Inferior parietal cortex (tissue), 1 donor: Measurements from ENCODE around the gene IL1RAPL2.
"Not testable (repeated sequence)": the region's sequence is repeated elsewhere in the genome, so short reads cannot be mapped to it uniquely, and the experiment has no call there.

ENCODE experiments used
- DNase-seq: peaks from one replicate; pipeline ENCODE4 v3.0.0-alpha.2; 2016; ENCODE audit errors: extremely low spot score

IL1RAPL2 gene

GRCh38 chrX:104565791-104566680, at the start of gene IL1RAPL2:
IL1RAPL2 (plus strand) TSS chrX:104566199.
- no peak for DNase-seq

- DNase-seq, result no peak
These were observed 43.6 kb upstream of the IL1RAPL2 start for GRCh38 chrX:104522386-104522785.

GRCh38 chrX:104523858-104524257, 42.1 kb upstream of the IL1RAPL2 start:
- DNase-seq, result no peak

GRCh38 chrX:104539081-104539480, 26.9 kb upstream of the IL1RAPL2 start:
- no peak for DNase-seq

- DNase-seq, result not testable (repeated sequence)
These were observed 23.6 kb upstream of the IL1RAPL2 start for GRCh38 chrX:104542447-104542846.

GRCh38 chrX:104564335-104564734, 1.7 kb upstream of the IL1RAPL2 start:
- DNase-seq, result no peak

GRCh38 chrX:104564921-104565703, 887 bp upstream of the IL1RAPL2 start:
- DNase-seq, result no peak

GRCh38 chrX:104566681-104567501, 892 bp downstream of the IL1RAPL2 start:
- no peak for DNase-seq

- no peak for DNase-seq
These were observed 1.5 kb downstream of the IL1RAPL2 start for GRCh38 chrX:104567506-104567905.

GRCh38 chrX:104568304-104568915, 2.4 kb downstream of the IL1RAPL2 start:
- no peak for DNase-seq

- DNase-seq, result no peak
These were observed 52.3 kb downstream of the IL1RAPL2 start for GRCh38 chrX:104618106-104618895.

GRCh38 chrX:104621781-104622180, 55.8 kb downstream of the IL1RAPL2 start:
- peak; percentile 1 for DNase-seq

GRCh38 chrX:104641176-104641575, 75.2 kb downstream of the IL1RAPL2 start:
- no peak for DNase-seq

GRCh38 chrX:104647084-104647483, 81.1 kb downstream of the IL1RAPL2 start:
- no peak for DNase-seq

GRCh38 chrX:104659005-104659744, 93.2 kb downstream of the IL1RAPL2 start:
- no peak for DNase-seq

GRCh38 chrX:104660092-104660491, 94.1 kb downstream of the IL1RAPL2 start:
- DNase-seq, result no peak

GRCh38 chrX:104662694-104663093, 96.7 kb downstream of the IL1RAPL2 start:
- no peak for DNase-seq

- no peak for DNase-seq
These were observed 99.7 kb downstream of the IL1RAPL2 start for GRCh38 chrX:104665691-104666090.

GRCh38 chrX:104668550-104668949, 102.6 kb downstream of the IL1RAPL2 start:
- DNase-seq, result peak; percentile 6

- DNase-seq, result no peak
These were observed 103.1 kb downstream of the IL1RAPL2 start for GRCh38 chrX:104669063-104669462.
